ENCODE results near the gene CKB. TPM values are rescaled to one million over a fixed set of nuclear protein-coding genes. Genes with fewer than 3 reads are reported as not detected.

The CKB gene
- total and polyA plus RNA-seq, 9 of the 15 experiments (the other 6 are each of a cell fraction or from before 2014, with no cell fraction given): 23.9 to 692 (median 132) TPM

GRCh38 chr14:103519043-103519836 lies 3.4 kb downstream of the CKB start (continued):
- TF ChIP-seq MGA (IDR thresholded peaks at IDR 0.05) (peak; percentile 33; the same call in 1 of the 2 replicates), KDM2B (CRISPR knock-in tag; IDR thresholded peaks at IDR 0.05) (no peak), SMARCE1 (IDR thresholded peaks at IDR 0.05) (peak; percentile 45; the same call in 1 of the 2 replicates), NUFIP1 (IDR thresholded peaks at IDR 0.05; ENCODE audit: partially characterized antibody) (no peak), TCF7 (IDR thresholded peaks at IDR 0.05; ENCODE audit: borderline replicate concordance) (no peak), YBX1 (IDR thresholded peaks at IDR 0.05) (no peak)
- TF ChIP-seq, protein P1, sequence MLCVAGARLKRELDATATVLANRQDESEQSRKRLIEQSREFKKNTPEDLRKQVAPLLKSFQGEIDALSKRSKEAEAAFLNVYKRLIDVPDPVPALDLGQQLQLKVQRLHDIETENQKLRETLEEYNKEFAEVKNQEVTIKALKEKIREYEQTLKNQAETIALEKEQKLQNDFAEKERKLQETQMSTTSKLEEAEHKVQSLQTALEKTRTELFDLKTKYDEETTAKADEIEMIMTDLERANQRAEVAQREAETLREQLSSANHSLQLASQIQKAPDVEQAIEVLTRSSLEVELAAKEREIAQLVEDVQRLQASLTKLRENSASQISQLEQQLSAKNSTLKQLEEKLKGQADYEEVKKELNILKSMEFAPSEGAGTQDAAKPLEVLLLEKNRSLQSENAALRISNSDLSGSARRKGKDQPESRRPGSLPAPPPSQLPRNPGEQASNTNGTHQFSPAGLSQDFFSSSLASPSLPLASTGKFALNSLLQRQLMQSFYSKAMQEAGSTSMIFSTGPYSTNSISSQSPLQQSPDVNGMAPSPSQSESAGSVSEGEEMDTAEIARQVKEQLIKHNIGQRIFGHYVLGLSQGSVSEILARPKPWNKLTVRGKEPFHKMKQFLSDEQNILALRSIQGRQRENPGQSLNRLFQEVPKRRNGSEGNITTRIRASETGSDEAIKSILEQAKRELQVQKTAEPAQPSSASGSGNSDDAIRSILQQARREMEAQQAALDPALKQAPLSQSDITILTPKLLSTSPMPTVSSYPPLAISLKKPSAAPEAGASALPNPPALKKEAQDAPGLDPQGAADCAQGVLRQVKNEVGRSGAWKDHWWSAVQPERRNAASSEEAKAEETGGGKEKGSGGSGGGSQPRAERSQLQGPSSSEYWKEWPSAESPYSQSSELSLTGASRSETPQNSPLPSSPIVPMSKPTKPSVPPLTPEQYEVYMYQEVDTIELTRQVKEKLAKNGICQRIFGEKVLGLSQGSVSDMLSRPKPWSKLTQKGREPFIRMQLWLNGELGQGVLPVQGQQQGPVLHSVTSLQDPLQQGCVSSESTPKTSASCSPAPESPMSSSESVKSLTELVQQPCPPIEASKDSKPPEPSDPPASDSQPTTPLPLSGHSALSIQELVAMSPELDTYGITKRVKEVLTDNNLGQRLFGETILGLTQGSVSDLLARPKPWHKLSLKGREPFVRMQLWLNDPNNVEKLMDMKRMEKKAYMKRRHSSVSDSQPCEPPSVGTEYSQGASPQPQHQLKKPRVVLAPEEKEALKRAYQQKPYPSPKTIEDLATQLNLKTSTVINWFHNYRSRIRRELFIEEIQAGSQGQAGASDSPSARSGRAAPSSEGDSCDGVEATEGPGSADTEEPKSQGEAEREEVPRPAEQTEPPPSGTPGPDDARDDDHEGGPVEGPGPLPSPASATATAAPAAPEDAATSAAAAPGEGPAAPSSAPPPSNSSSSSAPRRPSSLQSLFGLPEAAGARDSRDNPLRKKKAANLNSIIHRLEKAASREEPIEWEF (CRISPR knock-in tag; IDR thresholded peaks at IDR 0.05): no peak
- TF ChIP-seq, protein P2, sequence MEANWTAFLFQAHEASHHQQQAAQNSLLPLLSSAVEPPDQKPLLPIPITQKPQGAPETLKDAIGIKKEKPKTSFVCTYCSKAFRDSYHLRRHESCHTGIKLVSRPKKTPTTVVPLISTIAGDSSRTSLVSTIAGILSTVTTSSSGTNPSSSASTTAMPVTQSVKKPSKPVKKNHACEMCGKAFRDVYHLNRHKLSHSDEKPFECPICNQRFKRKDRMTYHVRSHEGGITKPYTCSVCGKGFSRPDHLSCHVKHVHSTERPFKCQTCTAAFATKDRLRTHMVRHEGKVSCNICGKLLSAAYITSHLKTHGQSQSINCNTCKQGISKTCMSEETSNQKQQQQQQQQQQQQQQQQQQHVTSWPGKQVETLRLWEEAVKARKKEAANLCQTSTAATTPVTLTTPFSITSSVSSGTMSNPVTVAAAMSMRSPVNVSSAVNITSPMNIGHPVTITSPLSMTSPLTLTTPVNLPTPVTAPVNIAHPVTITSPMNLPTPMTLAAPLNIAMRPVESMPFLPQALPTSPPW (CRISPR knock-in tag; IDR thresholded peaks at IDR 0.05): peak; percentile 51; the same call in 1 of the 2 replicates
